HK-2 (cell line): ENCODE data around the gene DTD1.

Experiments used
- DNase-seq: peaks from one replicate; pipeline ENCODE4 v3.0.0-alpha.2; 2018; ENCODE audit not compliant: unreplicated experiment

DTD1 gene, protein sequence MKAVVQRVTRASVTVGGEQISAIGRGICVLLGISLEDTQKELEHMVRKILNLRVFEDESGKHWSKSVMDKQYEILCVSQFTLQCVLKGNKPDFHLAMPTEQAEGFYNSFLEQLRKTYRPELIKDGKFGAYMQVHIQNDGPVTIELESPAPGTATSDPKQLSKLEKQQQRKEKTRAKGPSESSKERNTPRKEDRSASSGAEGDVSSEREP

GRCh38 chr20:18587665-18588573, at the start of gene DTD1:
Gene DTD1 (plus strand): TSS chr20:18588054. CDS start chr20:18588073, 19 bp downstream.
- DNase-seq = peak; percentile 94

DNA sequence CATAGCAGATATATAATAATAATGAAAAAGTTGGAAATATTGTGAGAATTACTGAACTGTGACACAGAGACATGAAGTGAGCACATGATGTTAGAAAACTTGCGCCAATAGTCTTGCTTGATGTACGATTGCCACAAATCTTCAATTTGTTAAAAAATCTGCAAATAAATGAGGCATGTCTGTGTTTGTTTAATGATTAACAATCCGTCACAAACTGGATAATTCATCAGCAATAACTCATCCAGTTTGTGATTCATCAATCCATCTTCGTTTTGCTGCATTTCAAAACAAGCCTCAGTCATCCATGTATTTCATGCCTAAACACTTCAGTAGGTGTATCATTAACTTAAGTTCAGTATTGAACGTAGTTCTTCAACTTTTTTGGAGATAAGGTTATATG, 46.1 kb upstream of the DTD1 start:
- no peak for DNase-seq

- DNase-seq = no peak
Observed at GRCh38 chr20:18543216-18543615, 44.6 kb upstream of the DTD1 start.

- DNase-seq = no peak
Observed at GRCh38 chr20:18543932-18544331, 43.9 kb upstream of the DTD1 start.

- DNase-seq = no peak
Observed at GRCh38 chr20:18545566-18545965, 42.3 kb upstream of the DTD1 start.

DNA sequence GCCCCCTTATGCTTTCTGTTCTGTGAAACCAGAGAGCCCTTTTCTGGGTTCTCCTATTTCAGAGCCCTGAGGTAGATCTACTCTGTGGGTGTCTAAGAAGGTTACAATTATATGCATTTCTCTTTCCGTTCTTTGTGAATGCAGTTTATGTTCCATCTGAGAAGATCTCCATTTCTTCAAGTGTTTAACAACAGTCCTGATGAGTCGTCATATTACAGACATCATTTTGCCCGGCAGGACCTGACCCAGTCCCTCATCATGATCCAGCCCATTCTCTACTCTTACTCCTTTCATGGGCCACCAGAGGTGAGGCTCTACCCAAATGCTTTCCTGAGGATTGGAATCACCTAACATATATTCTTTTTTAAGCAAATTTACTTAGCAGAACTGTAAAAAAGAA, 39.4 kb upstream of the DTD1 start:
- DNase-seq = no peak

GRCh38 chr20:18553746-18554145, 34.1 kb upstream of the DTD1 start:
- DNase-seq = no peak

DNA sequence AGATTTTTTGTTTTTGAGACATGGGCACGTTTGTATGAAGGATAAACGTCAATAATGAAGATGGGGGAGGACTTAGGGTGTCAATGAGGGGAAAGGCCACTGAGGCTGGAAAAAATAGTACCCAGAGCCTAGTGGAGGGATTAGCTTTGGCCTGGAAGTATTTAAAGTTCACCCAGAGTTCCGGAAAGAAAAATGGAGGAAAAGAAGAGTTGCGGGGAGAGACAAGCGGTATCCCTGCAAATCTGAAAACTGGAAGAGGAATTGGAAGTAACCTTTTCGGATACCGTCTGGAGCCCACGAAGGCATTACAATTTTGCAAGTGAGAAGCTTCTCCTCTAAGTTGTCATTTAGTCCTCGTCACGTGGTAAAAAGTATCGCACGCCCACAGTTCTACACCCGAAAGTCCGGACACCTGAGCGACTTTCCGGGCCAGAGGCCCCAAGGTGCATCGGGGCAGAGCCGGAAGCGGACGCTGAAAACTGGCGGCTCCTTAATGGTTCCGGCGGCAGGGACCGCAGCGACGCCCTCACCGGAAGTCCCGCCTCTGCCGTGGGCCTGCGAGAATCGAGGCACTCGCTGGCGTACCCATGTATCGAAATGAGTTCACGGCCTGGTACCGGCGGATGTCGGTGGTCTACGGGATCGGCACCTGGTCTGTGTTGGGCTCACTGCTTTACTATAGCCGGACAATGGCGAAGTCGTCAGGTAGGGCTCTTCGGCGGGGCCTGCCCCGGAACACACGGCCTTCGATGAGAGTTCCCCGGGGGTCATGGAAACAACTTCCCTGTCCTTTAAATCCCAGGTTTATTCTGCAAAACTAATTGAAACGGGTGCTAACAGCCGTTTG, 20.7 kb upstream of the DTD1 start, which contains the start of gene SMIM26:
SMIM26 (plus strand) TSS at position 541 of the 847 bp plus-strand sequence; CDS start at position 588, 47 bp downstream.
- DNase-seq = peak; percentile 96

- DNase-seq = no peak
Observed at GRCh38 chr20:18567739-18568091, 20.1 kb upstream of the DTD1 start.

- no peak for DNase-seq
Observed at GRCh38 chr20:18571009-18571408, 16.8 kb upstream of the DTD1 start.

DNA sequence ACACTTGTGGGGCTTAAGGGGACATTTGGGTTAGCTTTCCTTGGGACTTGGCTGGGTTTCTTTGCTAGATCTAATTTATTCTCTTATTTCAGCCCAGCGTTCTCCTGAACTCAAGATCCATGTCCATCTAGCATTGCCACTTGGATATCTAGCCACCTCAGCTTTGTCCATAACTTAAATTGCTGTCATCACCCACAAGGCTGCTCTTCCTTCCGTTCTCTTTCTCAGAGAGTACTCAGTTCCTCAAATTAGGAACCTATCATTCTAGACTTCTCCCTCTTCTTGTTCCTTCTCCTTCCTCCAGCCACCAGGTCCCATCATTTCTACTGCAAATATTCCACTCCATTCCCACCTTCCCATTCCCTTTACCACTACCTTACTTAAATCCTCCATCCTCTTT, 16.3 kb upstream of the DTD1 start:
- DNase-seq = no peak

- DNase-seq = no peak
Observed at GRCh38 chr20:18577942-18578341, 9.9 kb upstream of the DTD1 start.

DNA sequence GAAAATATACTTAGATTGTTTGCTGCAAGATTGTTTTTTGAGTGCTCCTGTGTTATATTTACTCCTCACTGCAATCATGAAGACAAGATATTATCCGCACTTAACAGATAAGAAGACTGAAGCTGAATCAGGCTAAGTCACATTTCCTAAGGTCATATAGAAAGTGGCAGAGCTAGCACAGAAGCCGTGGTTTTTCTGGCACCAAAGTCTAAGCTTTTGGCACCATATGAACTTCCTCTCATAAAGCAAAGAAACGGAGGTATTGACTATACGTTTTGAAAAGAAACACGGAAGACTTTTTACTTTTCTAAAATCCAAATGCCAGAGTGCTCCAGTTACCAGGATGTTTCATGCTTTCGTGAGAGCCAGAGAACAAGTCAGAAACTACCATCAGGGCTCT, 9.3 kb upstream of the DTD1 start:
- DNase-seq = no peak

DNA sequence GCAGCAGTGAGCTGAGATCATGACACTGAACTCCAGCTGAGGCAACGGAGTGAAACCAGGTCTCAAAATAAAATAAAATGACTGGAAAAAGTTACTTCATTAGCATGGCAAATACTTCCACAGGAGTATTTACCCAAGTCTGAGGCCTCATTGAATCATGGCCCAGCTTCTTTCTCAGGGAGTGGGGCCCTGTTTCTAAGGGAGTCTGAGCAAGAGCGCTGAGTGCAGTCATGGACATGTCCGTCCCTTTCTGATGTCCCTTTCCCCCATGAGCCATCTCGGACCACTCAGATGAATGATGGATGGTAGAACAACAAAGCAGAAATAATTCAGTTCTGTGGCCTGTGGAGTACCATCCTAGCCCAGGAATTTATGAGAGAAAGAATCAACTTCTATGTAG, 7.8 kb upstream of the DTD1 start:
- no peak for DNase-seq

GRCh38 chr20:18585134-18585533, 2.7 kb upstream of the DTD1 start:
- peak; percentile 65 for DNase-seq

DNA sequence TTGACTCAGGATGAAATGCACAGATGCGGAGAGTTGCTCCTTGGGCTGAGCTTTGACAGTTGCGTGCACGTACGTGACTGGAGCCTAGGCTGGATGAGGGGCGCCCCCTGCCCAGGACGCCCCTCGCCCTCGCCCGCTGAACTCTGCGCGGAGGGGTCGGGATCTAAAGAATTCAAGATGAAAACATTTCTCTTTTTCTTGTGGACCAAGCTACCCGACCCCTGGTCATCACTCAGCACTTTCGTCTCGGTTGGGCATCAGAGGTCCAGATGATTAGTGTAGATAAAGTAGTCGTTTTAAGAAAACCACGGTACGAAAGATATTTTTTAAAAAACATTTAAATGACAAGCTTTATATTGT, 700 bp downstream of the DTD1 start:
- no peak for DNase-seq

GRCh38 chr20:18589941-18590674, 2.3 kb downstream of the DTD1 start:
- no peak for DNase-seq

- DNase-seq = no peak
Observed at GRCh38 chr20:18596270-18596669, 8.4 kb downstream of the DTD1 start.

DNA sequence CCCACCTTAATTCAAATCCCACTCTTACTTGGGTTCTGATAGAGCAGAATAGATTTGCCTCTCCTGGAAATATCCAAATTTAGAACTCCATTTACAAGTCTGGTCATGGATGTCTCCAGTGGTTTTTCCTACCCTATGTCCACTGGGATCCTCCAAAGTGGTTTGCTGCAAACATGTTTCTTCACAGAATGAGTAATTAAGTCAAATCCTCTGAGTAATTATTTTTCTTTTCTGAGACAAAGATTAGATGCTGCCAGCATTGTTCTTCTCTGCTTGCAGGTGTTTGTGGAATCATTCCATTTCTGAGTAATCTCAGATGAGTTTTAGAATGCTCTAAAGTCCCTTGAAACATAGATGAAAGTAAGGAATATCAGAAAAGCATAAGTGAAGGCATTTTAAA, 21.9 kb downstream of the DTD1 start:
- DNase-seq = no peak

DNA sequence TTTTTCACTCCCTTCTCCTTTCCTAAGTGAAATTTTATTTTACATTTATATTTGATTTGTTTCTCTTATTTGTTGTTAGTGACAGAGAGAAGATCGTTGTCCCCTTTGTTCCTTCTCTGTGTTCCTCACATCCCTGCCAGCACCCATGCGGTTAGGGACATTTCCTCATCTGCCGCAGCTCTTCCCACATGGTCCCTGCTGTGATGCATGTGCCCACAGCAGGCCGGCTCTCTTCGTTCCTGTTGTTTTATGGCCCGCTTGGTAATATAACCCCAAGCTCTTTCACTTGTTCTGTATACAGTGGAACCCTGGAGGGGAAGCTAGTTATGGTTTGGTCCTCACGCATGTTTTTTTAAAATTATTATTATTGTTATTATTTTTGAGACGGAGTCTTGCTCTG, 23.6 kb downstream of the DTD1 start:
- DNase-seq = no peak

GRCh38 chr20:18613553-18613952, 25.7 kb downstream of the DTD1 start:
- no peak for DNase-seq

DNA sequence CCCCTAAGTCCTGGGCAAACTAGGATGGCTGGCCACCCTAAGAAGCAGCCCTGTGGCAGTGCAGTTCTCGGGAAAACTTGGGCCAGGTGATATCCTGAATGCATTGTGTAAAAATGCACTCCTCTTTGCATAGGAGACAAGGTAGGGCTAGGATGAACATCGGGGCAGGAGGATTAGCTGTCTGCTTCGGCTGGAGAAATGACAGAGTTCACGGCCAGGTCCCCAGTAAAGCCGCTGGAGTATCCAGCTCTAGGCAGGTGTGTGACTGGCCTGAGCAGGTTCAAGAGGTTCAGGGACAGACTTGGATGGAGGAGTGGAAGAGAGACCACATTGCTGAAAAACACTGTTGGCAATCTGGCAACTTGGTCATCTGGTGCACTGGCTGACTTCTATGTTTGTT, 26.4 kb downstream of the DTD1 start:
- DNase-seq = no peak
